DMS114 treated with DMSO at 0.1 percent for 48 hours (cell line): Measurements from ENCODE around the gene UBR7.
A peak's percentile ranks its signal among the peaks of the same experiment; 100 is the strongest.
"Not testable (repeated sequence)": the region's sequence is repeated elsewhere in the genome, so short reads cannot be mapped to it uniquely, and the experiment has no call there.

Experiments used
- DNase-seq: peaks from one replicate; lab custom pipeline; 2025; ENCODE audit not compliant: unreplicated experiment; lab: John Stamatoyannopoulos, UW

The UBR7 gene, protein sequence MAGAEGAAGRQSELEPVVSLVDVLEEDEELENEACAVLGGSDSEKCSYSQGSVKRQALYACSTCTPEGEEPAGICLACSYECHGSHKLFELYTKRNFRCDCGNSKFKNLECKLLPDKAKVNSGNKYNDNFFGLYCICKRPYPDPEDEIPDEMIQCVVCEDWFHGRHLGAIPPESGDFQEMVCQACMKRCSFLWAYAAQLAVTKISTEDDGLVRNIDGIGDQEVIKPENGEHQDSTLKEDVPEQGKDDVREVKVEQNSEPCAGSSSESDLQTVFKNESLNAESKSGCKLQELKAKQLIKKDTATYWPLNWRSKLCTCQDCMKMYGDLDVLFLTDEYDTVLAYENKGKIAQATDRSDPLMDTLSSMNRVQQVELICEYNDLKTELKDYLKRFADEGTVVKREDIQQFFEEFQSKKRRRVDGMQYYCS

DNA sequence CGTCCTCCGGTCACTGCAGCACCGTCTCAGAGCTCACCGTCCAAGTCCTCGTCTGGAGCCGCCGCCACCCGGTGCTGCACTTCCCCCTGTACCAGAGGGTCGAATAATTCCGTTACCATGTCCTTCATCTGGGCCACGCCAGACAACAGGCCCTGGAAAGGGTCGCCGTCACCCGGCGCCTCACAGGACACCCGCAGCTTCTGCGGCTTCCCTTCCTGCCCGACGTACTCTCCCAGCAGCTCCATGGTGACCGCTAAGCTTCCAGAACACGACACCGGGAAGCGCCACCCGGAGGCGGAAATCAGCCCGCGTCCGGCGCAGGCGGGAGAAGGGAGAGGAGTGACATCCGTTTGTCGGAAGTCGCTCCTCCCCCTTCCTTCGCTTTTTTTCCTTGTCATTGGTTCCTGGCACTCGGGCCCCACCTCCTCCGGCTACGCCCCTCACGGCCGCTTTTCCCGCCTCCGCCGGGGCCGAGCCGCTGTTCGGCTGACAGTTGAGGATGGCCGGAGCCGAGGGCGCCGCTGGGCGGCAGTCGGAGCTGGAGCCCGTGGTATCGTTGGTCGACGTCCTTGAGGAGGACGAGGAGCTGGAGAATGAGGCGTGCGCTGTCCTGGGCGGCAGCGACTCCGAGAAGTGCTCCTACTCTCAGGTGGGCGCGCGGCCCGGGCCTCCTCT, at the start of gene UBR7, which contains the start of gene GON7:
TSS of gene UBR7 (plus strand) at position 464 of the 675 bp plus-strand sequence. CDS start at position 500, 36 bp downstream.
TSS of gene GON7 (minus strand) at position 273 of the 675 bp plus-strand sequence. CDS start at position 245, 28 bp downstream.
- peak; percentile 91 for DNase-seq

- DNase-seq = not testable (repeated sequence)
Observed at GRCh38 chr14:93158349-93158748, 48.7 kb upstream of the UBR7 start.

DNA sequence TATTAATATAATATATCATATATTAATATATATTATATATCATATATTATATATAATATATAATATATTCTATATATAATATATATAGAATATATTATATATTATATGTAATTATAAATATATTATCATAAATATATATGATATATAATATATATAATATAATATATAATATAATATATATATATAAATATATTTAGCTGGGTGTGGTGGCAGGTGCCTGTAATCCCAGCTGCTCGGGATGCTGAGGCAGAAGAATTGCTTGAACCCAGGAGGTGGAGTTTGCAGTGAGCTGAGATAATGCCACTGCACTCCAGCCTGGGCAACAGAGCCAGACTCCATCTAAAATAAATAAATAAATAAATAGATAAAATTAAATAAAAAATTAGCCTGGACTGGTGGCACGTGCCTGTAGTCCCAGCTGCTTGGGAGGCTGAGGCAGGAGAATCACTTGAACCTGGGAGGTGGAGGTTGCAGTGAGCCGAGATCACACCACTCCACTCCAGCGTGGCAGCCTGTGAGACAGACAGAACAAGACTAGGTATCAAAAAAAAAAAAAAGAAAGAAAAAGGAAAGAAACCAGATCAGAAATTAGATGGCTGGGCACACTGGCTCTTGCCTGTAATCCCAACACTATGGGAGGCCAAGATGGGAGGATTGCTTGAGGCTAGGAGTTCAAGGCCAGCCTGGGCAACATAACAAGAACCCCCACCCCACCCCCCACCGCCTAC, 47.3 kb upstream of the UBR7 start:
- DNase-seq = not testable (repeated sequence)

GRCh38 chr14:93160353-93160801, 46.7 kb upstream of the UBR7 start:
- peak; percentile 21 for DNase-seq

DNA sequence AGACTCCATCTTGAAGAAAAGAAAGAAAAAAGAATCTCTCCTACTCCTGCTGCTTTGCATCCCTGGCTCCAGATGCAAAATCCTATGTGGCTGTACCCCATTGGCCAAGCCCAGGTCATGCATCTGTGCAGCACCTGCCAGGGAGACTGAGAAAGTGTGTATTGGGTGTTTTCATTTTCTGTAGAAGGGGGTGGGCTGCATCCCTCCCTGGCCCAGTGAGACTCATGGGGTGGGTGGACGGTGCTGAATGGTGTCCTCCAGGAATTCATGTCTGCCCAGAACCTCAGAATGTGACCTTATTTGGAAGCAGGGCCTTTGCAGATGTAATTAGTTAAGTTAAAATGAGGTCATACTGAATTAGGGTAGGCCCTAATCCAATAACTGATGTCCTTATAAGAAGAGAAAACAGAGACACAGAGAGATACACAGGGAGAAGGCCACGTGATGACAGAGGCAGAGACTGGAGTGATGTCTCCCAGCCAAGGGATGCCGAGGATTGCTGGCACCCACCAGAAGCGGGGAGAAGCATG, 45.6 kb upstream of the UBR7 start:
- no peak for DNase-seq

DNA sequence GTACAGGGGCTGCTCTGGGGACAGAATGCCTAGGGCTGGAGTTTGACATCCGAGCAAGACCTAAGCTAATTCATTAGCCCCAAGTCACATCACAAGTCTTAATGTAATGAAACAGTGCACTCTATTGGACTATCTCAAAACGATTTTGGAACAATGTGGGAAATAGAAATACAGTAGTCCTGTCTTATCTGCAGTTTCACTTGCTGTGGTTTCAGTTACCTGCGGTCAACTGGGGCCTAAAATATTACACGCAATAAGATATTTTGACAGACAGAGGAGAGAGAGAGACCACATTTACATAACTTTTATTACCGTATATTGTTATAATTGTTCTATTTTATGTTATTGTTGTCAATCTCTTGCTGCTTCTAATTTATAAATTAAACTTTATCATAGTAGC, 43.5 kb upstream of the UBR7 start:
- DNase-seq = no peak

GRCh38 chr14:93165271-93166265, 41.5 kb upstream of the UBR7 start:
- not testable (repeated sequence) for DNase-seq

GRCh38 chr14:93168610-93169009, 38.4 kb upstream of the UBR7 start:
- not testable (repeated sequence) for DNase-seq

- not testable (repeated sequence) for DNase-seq
Observed at GRCh38 chr14:93169619-93170018, 37.4 kb upstream of the UBR7 start.

DNA sequence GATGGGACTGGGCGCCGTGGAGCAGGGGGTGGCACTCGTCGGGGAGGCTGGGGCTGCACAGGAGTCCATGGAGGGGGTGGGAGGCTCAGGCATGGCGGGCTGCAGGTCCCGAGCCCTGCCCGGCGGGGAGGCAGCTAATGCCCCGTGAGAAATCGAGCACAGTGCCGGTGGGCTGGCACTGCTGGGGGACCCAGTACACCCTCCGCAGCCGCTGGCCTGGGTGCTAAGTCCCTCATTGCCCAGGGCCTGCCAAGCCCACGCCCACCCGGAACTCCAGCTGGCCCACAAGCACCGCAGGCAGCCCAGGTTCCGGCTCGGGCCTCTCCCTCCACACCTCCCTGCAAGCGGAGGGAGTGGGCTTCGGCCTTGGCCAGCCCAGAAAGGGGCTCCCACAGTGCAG, 36.9 kb upstream of the UBR7 start:
- DNase-seq = not testable (repeated sequence)

DNA sequence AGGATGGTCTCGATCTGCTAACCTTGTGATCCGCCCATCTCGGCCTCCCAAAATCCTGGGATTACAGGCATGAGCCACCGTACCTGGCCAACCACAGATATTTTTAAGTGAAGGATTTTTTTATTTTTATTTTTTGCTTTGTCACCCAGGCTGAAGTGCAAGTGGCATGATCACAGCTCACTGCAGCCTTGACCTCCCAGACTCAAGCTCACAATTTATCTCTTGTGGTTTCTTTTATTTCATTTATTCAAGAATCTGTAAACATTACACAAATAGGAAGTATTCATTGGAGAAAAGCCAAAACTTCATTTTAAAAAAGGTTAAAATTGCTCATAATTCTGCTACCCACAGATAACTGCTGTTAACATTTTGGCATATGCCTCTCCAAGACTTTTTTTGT, 35.7 kb upstream of the UBR7 start:
- no peak for DNase-seq

DNA sequence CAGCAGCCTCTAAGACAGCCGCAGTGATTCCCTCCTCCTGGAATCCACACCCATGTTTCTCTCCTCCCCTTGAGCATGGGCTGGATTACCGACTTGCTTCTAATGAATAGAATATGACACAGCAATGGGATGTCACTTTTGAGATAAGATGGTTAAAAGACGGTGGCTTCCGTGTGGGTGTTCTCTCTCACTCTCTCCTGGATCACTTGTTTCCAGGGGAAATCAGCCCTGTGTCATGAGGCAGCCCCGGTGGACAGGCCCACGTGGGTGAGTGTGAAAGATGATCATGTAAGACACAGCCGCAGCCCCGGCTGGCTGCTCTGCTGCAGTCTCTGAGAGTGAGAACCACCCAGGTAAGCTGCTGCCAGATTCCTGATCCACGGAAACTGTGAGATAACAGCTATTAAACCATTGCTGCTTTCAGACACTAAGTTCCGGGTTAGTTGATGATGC, 33.1 kb upstream of the UBR7 start:
- no peak for DNase-seq

- DNase-seq = not testable (repeated sequence)
Observed at GRCh38 chr14:93174731-93175130, 32.3 kb upstream of the UBR7 start.

GRCh38 chr14:93175492-93175891, 31.6 kb upstream of the UBR7 start:
- DNase-seq = no peak

- no peak for DNase-seq
Observed at GRCh38 chr14:93183596-93184317, 23.3 kb upstream of the UBR7 start.

- DNase-seq = peak; percentile 44
Observed at GRCh38 chr14:93184391-93185348, 22.4 kb upstream of the UBR7 start, which contains the start of the genes LYSET and MOAP1. LYSET (plus strand) TSS chr14:93185317; CDS start chr14:93185406, 89 bp downstream. MOAP1 (minus strand) TSS chr14:93184897; CDS start chr14:93184242, 655 bp downstream.

DNA sequence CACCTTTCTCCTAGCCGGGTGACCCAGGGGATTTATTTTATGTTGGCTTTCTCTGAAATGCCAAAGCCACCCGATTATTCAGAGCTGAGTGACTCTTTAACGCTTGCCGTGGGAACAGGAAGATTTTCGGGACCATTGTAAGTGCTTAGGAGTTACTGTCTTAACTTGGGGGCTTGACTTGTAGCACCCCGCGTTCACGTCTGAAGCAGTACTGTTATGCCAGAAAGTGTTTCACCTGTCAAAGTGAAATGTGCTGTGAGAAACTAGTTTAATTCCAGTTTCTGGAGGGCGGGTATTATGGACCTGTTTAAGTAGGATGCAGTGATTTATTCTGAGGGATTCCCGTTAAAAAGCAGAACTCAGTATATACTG, 21.7 kb upstream of the UBR7 start:
- no peak for DNase-seq

GRCh38 chr14:93186466-93186865, 20.6 kb upstream of the UBR7 start:
- DNase-seq = no peak
